Endodermal cell (in vitro differentiated cells): ENCODE data around the gene PCOLCE2. TPM values are rescaled to one million over a fixed set of nuclear protein-coding genes. Genes with fewer than 3 reads are reported as not detected.

ENCODE experiments used
- DNase-seq: peaks from one replicate; pipeline ENCODE4 v3.0.0-alpha.2; 2017
- H3K27ac ChIP-seq: 2 replicates; pipeline ENCODE4 v1.5.1; 2013; ENCODE audit warnings: mild to moderate bottlenecking, low read depth, low read length, moderate library complexity
- H3K27me3 ChIP-seq: 2 replicates; pipeline ENCODE4 v1.6.1; 2013; ENCODE audit warnings: mild to moderate bottlenecking, low read length, moderate library complexity; ENCODE audit not compliant: insufficient read depth, control insufficient read depth, poor library complexity, severe bottlenecking
- H3K36me3 ChIP-seq: 2 replicates; pipeline ENCODE4 v1.7.0; 2013; ENCODE audit warnings: mild to moderate bottlenecking, low read length, moderate library complexity; ENCODE audit not compliant: control insufficient read depth, insufficient read depth
- H3K4me1 ChIP-seq: one replicate; pipeline ENCODE4 v1.7.0; 2013; ENCODE audit warnings: low read length; ENCODE audit not compliant: control insufficient read depth, insufficient read depth
- H3K4me3 ChIP-seq: 2 replicates; pipeline ENCODE4 v1.5.1; 2013; ENCODE audit warnings: mild to moderate bottlenecking, low read length, moderate library complexity
- H3K9ac ChIP-seq: 2 replicates; pipeline ENCODE4 v1.6.1; 2013; ENCODE audit warnings: mild to moderate bottlenecking, low read length, moderate library complexity; ENCODE audit not compliant: poor library complexity, severe bottlenecking; ENCODE audit errors: extremely low read depth
- H3K9me3 ChIP-seq: 2 replicates; pipeline ENCODE4 v1.6.1; 2013; ENCODE audit warnings: mild to moderate bottlenecking, low read length, moderate library complexity; ENCODE audit not compliant: control insufficient read depth
- H3K27ac Mint-ChIP-seq: 2 replicates; pipeline ENCODE4 v1.8.0; 2020; ENCODE audit warnings: mixed read lengths
- H3K27me3 Mint-ChIP-seq: 2 replicates; pipeline ENCODE4 v1.8.0; 2021; ENCODE audit warnings: mild to moderate bottlenecking, mixed read lengths; ENCODE audit not compliant: insufficient read depth
- H3K36me3 Mint-ChIP-seq: 2 replicates; pipeline ENCODE4 v1.8.0; 2020; ENCODE audit warnings: low read depth, mixed read lengths
- H3K4me1 Mint-ChIP-seq: 2 replicates; pipeline ENCODE4 v1.8.0; 2020; ENCODE audit warnings: mixed read lengths
- H3K4me3 Mint-ChIP-seq: 2 replicates; pipeline ENCODE4 v1.8.0; 2020; ENCODE audit warnings: mild to moderate bottlenecking, moderate library complexity, mixed read lengths
- H3K9me3 Mint-ChIP-seq: 2 replicates; pipeline ENCODE4 v1.8.0; 2020; ENCODE audit warnings: mild to moderate bottlenecking, mixed read lengths
- WGBS, 2 experiments: methylation state at CpG; one replicate each; pipeline versions ENCODE4 v1.1.5 to v1.1.7; 2013; ENCODE audit warnings: missing lambda C conversion rate in 2 of 2, mixed read lengths in 1 of 2; ENCODE audit not compliant: insufficient coverage in 1 of 2, insufficient read length in 1 of 2; 5-methylcytosine and 5-hydroxymethylcytosine counted together
- total RNA-seq, 2 donors: library from RNA; stranded (reverse); fragmentation: NEBNext Ultra II Directional in 1 of 2; extraction: Animal tissue kit (Norgen Biotek cat#: 25700) in 1 of 2; gene quantifications; 2 replicates in 1 of 2; 3 replicates in 1 of 2; pipeline ENCODE4 v1.2.1, GENCODE V29; 2021
- TF ChIP-seq, protein P1 (sequence below): fragments of 200-600 bp; sonication (generic); conservative IDR thresholded peaks from 2 replicates; pipeline ENCODE4 v1.5.0; 2021; ENCODE audit warnings: antibody characterized with exemption, mild to moderate bottlenecking

The PCOLCE2 gene
- total RNA-seq, 2 donors from 2014 or later = 17.0 to 18.0 TPM

DNA sequence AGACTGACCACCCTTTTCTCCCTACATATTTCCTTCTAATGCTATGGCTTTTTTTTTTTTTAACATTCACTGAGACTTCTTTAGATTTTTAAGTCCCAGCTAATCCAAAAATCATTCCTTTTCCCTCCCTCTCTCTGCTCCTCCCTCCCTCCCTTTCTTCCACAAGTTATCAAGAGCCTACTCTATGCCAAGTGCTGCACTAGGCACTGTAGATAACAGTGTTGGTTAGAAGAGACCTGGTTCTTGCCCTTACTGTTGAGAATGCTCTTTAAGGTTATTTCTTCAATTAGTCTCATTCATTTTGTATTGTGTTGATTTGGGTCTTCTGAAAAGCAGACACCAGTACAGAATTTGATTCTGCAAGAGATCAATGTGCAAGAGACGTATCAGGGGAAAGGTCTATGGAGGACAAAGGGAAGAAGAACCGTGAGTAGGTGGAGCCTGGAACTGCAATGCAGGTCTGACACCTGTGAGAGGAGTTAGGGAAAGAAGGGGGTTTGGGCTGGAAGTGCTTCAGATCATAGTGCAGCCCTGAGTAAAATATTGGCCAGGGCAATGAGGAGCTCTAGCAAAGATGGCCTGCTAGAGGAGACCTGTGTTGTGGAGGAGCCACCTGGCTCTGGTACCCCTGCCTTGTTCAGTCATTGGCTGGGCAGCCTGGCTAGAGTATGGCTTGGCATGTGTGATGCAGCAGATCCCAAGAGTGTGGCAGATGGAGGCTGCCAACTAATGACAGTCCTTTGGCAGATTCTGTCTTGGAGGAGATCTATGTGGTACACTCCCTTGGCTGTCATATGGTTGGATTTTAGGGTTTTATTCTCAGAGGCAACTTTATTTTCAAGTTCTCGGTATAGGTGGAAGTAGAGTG lies 9.7 kb upstream of the PCOLCE2 start:
- Histone ChIP-seq H3K9me3 (no peaks in the 10 kb centered on the region), H3K27me3 (no peaks in the 10 kb centered on the region), H3K4me3 (no peak overlapping the region), H3K27ac (no peak overlapping the region), H3K4me1 (no peaks in the 10 kb centered on the region), H3K9ac (no peak overlapping the region), H3K36me3 (no peaks in the 10 kb centered on the region)
- DNase-seq = no peak
- Mint-ChIP-seq H3K4me1 (peaks cover 7% of the 10 kb centered on the region), H3K27ac (no peak overlapping the region), H3K36me3 (no peaks in the 10 kb centered on the region), H3K27me3 (no peaks in the 10 kb centered on the region), H3K9me3 (peaks cover 3% of the 10 kb centered on the region), H3K4me3 (no peak overlapping the region)
- TF ChIP-seq, protein P1, sequence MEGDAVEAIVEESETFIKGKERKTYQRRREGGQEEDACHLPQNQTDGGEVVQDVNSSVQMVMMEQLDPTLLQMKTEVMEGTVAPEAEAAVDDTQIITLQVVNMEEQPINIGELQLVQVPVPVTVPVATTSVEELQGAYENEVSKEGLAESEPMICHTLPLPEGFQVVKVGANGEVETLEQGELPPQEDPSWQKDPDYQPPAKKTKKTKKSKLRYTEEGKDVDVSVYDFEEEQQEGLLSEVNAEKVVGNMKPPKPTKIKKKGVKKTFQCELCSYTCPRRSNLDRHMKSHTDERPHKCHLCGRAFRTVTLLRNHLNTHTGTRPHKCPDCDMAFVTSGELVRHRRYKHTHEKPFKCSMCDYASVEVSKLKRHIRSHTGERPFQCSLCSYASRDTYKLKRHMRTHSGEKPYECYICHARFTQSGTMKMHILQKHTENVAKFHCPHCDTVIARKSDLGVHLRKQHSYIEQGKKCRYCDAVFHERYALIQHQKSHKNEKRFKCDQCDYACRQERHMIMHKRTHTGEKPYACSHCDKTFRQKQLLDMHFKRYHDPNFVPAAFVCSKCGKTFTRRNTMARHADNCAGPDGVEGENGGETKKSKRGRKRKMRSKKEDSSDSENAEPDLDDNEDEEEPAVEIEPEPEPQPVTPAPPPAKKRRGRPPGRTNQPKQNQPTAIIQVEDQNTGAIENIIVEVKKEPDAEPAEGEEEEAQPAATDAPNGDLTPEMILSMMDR = no peak
- 89 to 94% methylated on average over 3 of the region's 3 CpGs for WGBS, 2 experiments

DNA sequence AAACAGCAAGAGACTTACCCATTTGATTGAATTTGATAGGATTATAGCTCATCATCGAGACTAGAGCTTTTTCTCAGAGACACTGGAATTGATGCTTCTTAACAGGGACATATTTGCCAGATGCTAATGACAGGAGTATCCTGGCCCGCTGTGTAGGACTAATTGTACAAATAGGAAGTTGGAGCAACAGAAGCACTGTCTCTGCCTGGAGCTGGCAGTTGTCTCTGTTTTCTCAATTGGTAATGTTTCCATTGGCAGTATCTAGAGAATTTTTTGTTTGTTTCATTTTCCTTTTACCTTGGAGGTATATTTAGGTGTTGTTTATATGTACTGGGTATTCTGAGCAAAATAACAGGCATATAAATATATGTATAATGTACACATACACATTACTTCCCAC lies 8.9 kb upstream of the PCOLCE2 start:
- no peak for DNase-seq
- no peaks in the 10 kb centered on the region for H3K36me3 Mint-ChIP-seq
- H3K4me1 ChIP-seq = no peaks in the 10 kb centered on the region
- no peak overlapping the region for H3K9ac ChIP-seq
- H3K9me3 Mint-ChIP-seq = peaks cover 3% of the 10 kb centered on the region
- H3K4me3 Mint-ChIP-seq = no peak overlapping the region
- no peak overlapping the region for H3K4me3 ChIP-seq
- no peaks in the 10 kb centered on the region for H3K27me3 ChIP-seq
- H3K27ac Mint-ChIP-seq = no peak overlapping the region
- TF ChIP-seq, protein P1 = no peak
- H3K36me3 ChIP-seq = no peaks in the 10 kb centered on the region
- no peaks in the 10 kb centered on the region for H3K27me3 Mint-ChIP-seq
- H3K27ac ChIP-seq = no peak overlapping the region
- H3K4me1 Mint-ChIP-seq = peaks cover 7% of the 10 kb centered on the region
- WGBS, 2 experiments = 92 to 97% methylated on average over 2 of the region's 2 CpGs
- H3K9me3 ChIP-seq = no peaks in the 10 kb centered on the region

DNA sequence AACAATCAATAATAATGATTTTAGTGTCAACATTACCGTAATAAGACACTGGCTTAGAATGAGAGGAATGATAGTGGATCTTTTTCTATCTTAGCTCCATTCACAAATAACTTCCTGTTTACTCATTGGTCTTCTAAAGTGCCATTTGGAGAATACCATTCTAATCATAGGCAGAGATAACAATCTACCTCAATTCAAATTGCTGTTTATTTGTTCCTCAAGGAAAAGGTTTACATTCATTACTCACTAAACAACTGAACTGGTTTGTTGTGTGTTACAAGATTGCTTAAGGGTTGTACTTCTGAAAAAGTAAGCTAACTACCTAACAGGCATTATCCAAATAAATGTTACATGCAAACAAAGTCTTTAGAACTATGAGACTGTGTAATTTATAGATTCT lies 8.1 kb upstream of the PCOLCE2 start:
- Histone ChIP-seq H3K9me3 (no peaks in the 10 kb centered on the region), H3K4me1 (no peaks in the 10 kb centered on the region), H3K4me3 (no peak overlapping the region), H3K9ac (no peak overlapping the region), H3K36me3 (no peaks in the 10 kb centered on the region), H3K27ac (no peak overlapping the region), H3K27me3 (no peaks in the 10 kb centered on the region)
- no peaks in the 10 kb centered on the region for H3K27me3 Mint-ChIP-seq
- H3K36me3 Mint-ChIP-seq = no peaks in the 10 kb centered on the region
- H3K27ac Mint-ChIP-seq = no peak overlapping the region
- no peak overlapping the region for H3K4me3 Mint-ChIP-seq
- WGBS, 2 experiments = 75% methylated on average over 1 of the region's 1 CpG; no CpG with 5 or more reads in 1 of the 2 experiments
- H3K9me3 Mint-ChIP-seq = peaks cover 3% of the 10 kb centered on the region
- H3K4me1 Mint-ChIP-seq = peaks cover 10% of the 10 kb centered on the region
- DNase-seq = no peak
- TF ChIP-seq, protein P1 = no peak
